GM18511 (cell line): ENCODE results near the gene NPY4R2.
"Not testable (repeated sequence)": the region's sequence is repeated elsewhere in the genome, so short reads cannot be mapped to it uniquely, and the experiment has no call there.

Experiments used
- ATAC-seq: cut with Tn5 transposase; IDR thresholded peaks from one replicate; pipeline ENCODE4 v1.9.1; 2021; ENCODE audit warnings: mild to moderate bottlenecking, moderate library complexity; ENCODE audit not compliant: unreplicated experiment

NPY4R2 gene, protein sequence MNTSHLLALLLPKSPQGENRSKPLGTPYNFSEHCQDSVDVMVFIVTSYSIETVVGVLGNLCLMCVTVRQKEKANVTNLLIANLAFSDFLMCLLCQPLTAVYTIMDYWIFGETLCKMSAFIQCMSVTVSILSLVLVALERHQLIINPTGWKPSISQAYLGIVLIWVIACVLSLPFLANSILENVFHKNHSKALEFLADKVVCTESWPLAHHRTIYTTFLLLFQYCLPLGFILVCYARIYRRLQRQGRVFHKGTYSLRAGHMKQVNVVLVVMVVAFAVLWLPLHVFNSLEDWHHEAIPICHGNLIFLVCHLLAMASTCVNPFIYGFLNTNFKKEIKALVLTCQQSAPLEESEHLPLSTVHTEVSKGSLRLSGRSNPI

DNA sequence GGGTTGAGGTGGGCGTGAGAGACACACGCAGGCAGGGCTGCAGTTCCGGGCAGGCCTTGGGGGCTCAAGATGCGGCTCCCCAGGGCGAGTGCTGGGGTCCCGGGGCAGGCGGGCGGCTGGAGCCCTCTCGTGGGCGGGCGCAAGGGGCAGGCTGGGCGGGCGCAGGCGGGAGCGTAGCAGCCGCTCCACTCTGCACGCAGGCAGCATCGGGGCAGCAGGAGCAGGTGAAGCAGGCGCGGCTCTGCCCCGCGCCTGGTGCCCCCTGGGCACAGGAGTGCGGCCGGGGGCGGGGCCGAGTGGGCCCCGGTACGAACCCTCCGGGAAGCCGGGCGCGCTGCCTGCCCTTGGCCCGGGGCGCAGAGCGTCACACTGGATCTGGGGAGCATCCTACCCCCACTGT lies at the start of gene NPY4R2:
NPY4R2 (plus strand) TSS at position 188 of the 400 bp plus-strand sequence. CDS start 3,326 bp downstream, outside the sequence.
- not testable (repeated sequence) for ATAC-seq

DNA sequence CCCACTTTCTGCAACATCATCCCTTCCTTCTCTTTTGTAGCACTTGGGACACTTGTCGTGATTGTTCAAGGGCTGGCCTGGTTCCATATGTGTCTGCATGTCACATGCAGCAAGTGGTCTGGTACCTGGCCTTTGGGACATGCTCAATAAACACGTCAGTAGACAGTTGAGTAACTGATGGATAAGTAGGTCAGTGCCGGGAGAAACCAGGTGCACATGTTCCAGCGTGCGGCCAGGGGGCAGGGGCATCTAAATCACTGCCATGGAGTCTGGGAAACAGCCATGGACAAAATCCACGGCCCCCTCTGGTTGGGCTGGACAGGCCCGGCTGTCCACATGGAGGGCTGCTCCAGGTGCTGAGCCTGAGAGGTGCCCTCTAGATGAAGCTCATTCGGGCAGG lies 47.6 kb upstream of the NPY4R2 start:
- not testable (repeated sequence) for ATAC-seq

GRCh38 chr10:47871485-47872180 lies 46.8 kb upstream of the NPY4R2 start:
- not testable (repeated sequence) for ATAC-seq

DNA sequence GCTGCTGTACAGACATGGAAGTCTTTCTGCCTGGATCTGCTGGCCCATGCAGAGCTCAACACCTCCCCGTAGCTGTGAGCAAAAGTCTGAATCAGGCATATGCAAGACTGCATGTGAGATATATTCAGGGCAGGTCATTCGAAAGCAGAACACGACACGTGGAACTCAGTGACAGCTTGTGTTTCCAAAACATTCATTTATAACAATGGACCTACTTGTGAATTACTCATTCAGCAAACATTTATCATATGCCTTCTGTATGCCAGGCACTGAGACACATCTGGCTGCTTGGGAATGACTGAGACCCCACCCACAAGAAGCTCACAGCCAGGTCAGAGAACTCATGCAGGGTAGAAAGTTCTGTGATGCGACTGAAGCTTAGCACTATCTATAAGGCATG lies 46.2 kb upstream of the NPY4R2 start:
- not testable (repeated sequence) for ATAC-seq

GRCh38 chr10:47884239-47884638 lies 34.2 kb upstream of the NPY4R2 start:
- ATAC-seq, result not testable (repeated sequence)

DNA sequence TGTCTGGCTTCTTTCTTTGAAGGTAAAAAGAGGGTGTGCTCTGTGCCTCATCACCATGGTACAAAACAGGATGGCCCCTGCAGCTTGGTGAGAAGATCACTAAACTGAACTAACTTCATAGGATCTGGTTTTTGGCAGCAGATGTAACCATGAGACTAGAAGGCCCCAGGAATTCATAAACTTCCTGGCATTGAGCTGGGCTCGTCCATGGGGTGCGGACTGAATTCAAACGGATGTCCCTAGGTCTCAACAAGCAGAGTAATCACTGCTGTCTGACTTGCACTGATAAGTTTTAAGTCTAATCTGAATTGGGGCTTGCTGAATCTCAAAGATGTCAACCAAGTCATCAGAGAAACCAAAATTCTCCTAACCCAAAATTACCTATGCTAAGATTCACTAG lies 33.5 kb upstream of the NPY4R2 start:
- not testable (repeated sequence) for ATAC-seq

DNA sequence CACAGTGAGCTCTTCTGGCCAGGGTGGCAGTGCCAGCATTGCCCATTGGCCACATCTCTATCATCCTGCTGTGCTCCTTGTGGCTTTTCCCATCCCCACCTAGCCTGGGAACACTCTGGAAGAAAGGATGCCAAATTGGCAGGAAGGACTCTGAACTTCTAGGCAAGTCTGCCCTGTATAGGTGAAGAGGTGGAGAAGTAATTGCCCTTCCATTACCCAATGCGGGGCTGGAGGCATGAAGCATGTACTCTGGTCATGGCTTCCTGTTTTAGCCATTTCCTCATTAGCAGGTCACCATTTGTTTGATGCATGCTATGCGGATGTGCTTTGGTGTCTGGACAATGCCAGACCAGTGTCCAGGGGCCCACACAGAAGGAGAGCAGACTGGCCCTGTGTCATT lies 32.1 kb upstream of the NPY4R2 start:
- ATAC-seq, result not testable (repeated sequence)

DNA sequence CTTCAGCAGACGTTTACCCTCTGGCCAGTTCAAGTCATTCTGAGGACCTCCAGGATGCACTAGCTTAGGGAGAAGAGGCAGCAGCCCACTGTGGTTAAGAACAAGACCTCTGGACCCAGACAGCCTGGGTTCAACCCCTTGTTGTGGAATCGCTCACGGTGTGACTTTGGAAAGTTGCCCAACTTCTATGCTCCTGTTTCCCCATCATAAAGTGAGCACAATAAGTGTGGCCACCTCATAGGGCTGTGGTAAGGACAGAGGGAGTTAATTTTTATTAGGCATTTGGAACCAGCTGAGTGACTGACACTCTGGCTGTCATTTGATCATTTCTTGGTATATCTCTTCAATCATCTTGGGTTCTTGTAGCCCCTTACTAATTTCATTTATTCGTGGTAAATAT lies 31.6 kb upstream of the NPY4R2 start:
- ATAC-seq, result not testable (repeated sequence)

DNA sequence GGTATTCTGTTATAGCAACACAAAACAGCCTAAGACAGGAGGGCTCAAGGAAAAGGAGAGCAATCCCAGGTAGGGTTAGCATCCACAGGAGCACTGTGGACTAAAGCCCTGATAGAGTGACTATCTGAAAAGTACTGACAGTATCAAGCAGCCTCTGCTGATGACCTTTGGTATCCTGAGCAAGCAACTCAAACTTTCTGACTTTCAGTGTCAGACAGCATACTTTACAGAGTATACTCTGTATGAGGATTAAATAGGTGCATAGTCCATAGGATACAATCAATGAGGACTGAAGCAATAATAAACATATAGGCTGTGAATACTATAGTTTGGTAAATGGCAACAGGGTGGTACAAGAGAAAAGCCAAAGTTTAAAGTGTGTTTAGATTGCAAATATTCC lies 27.7 kb upstream of the NPY4R2 start:
- ATAC-seq, result not testable (repeated sequence)

DNA sequence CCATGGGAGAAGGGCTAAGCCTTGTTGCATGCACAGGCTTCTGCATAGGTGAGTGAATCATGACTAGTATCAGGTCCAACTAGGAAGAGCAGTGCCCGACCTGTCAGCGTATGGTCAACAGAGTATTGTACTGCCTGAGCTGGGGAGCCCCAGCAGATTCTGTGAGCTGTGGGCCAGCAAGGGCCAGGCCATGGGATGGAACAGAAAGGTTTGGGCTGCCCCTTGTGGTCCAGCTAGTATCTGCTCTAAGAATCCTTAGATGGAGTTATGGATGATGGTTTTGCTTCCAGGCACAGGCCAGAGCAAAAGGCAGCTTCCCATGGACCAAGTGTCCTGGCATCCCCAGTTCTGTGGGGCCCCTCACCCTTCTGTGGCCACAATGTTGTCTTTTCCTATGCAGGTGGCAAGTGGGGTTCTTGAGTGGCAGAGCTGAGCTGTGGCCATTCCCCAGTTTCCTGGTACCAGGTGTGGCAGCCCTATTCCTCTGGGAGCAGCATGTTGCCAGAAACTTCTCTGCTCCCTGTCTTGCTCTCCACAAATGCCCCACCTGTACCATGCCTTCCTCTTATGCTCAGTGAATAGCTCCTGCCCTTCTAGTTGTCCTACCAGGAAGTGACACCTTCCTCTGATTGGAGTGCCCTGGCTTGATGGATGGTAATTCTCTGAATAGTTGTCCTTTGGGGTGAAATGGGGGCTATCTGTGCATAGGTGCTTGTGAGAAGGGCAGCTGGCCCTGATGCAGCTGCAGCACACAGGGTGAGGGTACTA lies 25.8 kb upstream of the NPY4R2 start:
- not testable (repeated sequence) for ATAC-seq

DNA sequence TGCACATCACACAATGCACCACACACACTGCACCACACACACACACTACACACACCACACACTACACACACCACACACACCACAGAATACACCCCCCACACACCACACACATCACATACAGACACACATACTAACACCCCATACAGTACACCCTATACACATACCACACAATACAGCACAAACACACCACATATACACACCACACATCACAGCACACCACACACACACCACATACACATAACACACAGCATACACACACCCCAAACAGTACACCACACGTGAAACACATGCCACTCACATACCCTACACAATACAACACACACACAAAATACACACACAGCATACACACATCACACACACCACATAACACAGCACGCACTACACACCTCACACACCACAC lies 23.9 kb upstream of the NPY4R2 start:
- ATAC-seq, result not testable (repeated sequence)

DNA sequence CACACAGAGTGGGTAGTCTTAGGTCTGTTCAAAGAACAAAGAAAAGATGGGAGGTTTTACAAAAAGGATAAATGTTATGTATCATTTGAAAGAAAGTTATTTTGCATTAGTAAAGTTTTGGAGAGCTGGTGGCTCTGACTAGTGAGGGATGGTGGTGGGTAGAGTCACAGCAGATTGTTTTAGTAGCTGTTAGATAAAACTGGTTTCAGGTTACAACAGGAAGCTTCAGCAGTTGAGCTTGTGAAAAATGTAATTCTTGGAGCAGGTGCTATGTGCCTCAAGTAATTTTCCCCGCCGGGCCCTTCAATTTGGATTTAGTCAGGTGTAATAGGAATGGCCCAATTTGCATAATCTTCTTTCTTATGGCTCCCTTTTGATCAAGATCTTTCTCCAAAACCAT lies 20.6 kb upstream of the NPY4R2 start:
- ATAC-seq, result not testable (repeated sequence)

DNA sequence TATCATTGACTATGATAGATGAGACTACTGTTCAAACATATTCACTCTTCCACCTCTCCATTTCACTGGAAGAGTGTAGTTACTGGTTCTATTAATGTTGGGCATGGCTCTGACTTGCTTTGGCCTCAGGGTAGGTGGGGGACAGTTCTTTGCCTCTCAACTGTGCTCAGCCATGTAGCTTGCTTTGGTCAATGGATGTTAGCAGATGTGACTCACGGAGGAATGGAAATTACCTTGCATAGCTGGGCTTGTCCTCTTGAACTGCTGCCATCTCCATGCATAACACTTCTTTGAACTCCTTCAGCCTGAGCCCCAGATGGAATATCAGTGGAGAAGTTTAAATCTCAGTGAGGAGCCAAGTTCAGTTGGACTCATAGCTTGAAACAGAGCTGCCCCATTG lies 9.1 kb upstream of the NPY4R2 start:
- ATAC-seq, result not testable (repeated sequence)

GRCh38 chr10:47910486-47910885 lies 8.0 kb upstream of the NPY4R2 start:
- ATAC-seq, result not testable (repeated sequence)

GRCh38 chr10:47914052-47914451 lies 4.4 kb upstream of the NPY4R2 start:
- not testable (repeated sequence) for ATAC-seq

DNA sequence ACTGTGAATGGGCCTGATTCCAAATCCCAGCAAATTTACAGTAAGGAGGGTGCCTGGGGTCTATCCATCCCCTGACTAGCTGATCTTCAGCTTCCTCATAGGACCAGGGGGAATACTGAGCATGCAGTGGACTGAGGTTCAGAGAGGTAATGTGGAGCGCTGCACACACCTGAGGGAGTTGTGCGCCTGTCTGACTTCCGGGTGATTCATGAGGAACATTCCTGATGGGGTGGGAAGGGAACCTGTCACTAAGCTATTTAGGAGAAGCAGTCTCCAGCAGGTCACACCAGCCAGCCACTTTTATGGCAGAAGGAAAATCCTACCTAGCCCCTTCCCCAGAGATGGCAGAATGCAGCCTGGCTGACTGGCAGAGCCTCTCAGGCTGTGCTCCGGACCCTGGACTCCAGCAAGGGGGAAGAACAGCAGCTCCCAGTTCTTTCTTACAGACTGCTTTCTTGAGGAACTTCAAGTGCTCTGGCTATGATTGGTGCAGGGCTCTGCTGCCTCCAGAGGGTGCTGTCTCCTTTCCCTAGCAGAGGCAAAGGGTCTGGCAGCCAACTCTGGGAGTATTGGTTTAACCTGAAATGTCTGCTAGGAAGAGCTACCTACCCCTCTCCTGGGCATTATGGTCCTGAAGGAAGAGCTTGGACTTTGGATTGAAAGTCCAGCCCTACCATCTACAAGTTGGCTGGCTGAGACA lies 2.5 kb upstream of the NPY4R2 start:
- not testable (repeated sequence) for ATAC-seq

- ATAC-seq, result not testable (repeated sequence)
Observed at GRCh38 chr10:47920610-47921009, 2.1 kb downstream of the NPY4R2 start.

GRCh38 chr10:47922503-47922902 lies 4.0 kb downstream of the NPY4R2 start:
- not testable (repeated sequence) for ATAC-seq

- ATAC-seq, result not testable (repeated sequence)
Observed at GRCh38 chr10:47924628-47925027, 6.2 kb downstream of the NPY4R2 start.

DNA sequence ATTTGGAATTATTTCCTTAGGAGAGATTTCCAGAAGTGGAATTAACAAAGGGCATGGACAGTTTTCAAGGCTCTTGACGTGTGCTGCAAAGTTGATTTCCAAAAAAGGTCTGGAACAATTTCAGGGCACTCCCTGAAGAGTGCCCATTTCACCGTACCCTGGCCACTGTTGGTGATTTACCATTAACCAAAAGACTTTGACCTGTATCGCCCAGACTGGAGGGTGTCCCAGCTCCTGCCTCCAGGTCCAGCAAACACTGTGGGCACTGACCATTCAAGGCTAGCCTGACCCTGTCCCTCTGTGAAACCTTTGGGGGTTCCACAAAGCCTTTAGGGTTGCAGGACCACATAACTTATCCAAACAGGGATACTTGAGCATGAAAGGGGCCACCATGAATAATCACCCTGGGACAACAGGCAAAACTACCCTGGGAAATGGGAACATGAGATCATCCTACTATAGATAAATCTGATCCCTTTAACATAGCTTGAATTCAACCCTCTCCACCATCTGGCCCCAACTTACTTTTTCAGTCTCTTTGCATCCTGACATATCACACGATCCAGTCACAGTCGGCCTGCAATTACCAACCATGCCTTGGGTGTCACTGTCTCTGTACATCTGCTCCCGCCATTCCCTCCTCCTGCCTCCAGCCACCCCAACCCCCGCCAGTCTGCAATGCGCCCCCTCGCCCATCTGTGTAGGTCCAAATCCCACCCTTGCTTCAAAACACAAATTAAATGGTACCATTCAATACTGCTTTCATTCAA lies 8.9 kb downstream of the NPY4R2 start:
- ATAC-seq, result not testable (repeated sequence)
